K562 (cell line): ENCODE results near the gene PIH1D1.

Source experiments
- BACH1 ChIP-seq: fragments of 200-800 bp; sonication (Bioruptor generic); IDR thresholded peaks from 2 replicates; pipeline ENCODE4 v1.6.1; 2016; ENCODE audit warnings: missing genetic modification characterization, missing compliant biosample characterization
- ETV6 ChIP-seq, 3 experiments: fragments of 150-350 bp in 1 of 3; sonication (generic) in 1 of 3; formaldehyde crosslinking in 1 of 3; IDR thresholded peaks; 2 replicates each; pipeline versions ENCODE4 v1.6.1 to v1.8.0; 2014 to 2022; ENCODE audit warnings: borderline replicate concordance in 2 of 3, low read depth in 2 of 3, antibody characterized with exemption in 1 of 3, low read length in 1 of 3, mild to moderate bottlenecking in 1 of 3, missing genetic modification reagents in 1 of 3
- FUS ChIP-seq: fragments of 200-400 bp; formaldehyde crosslinking; optimal IDR thresholded peaks from 2 replicates; pipeline ENCODE3; 2017; ENCODE audit warnings: low read depth, low read length
- NRF1 ChIP-seq, 2 experiments: fragments of 450-650 bp; IDR thresholded peaks in 1 of 2; conservative IDR thresholded peaks in 1 of 2; 2 replicates each; pipeline ENCODE4 v1.6.1; 2014; ENCODE audit warnings: mild to moderate bottlenecking in 2 of 2
- RAD51 ChIP-seq: fragments of 450-650 bp; IDR thresholded peaks from 2 replicates; pipeline ENCODE4 v1.7.1; 2016; ENCODE audit warnings: low read depth, mild to moderate bottlenecking, borderline replicate concordance
- SIN3B ChIP-seq: fragments of 450-650 bp; IDR thresholded peaks from 2 replicates; pipeline ENCODE4 v1.6.1; 2017; ENCODE audit warnings: low read depth, mild to moderate bottlenecking, moderate library complexity
- ZNF431 ChIP-seq: sonication (generic); formaldehyde crosslinking; IDR thresholded peaks from 2 replicates; pipeline ENCODE4 v1.8.0; 2022; ENCODE audit warnings: mild to moderate bottlenecking, missing genetic modification reagents
- ZNF644 ChIP-seq: fragments of 200-800 bp; sonication (Bioruptor generic); IDR thresholded peaks from 2 replicates; pipeline ENCODE4 v1.6.1; 2016; ENCODE audit warnings: low read depth, missing genetic modification characterization, missing compliant biosample characterization
- TF ChIP-seq, protein P1 (sequence below): fragments of 250-450 bp; sonication (Bioruptor Pico); IDR thresholded peaks from 2 replicates; pipeline ENCODE4 v1.8.0; 2021; ENCODE audit warnings: borderline replicate concordance, mild to moderate bottlenecking, moderate library complexity; ENCODE audit not compliant: poor library complexity, severe bottlenecking
- TF ChIP-seq, protein P2 (sequence below): sonication (generic); formaldehyde crosslinking; IDR thresholded peaks from 2 replicates; pipeline ENCODE4 v1.8.0; 2023; ENCODE audit warnings: missing genetic modification reagents, mild to moderate bottlenecking, borderline replicate concordance
- TF ChIP-seq, protein P3 (sequence below): sonication (generic); formaldehyde crosslinking; IDR thresholded peaks from 2 replicates; pipeline ENCODE4 v1.9.0; 2022; ENCODE audit warnings: mild to moderate bottlenecking, missing genetic modification reagents
- TF ChIP-seq, protein P4 (sequence below), 3 experiments: IDR thresholded peaks in 2 of 3; conservative IDR thresholded peaks in 1 of 3; 2 replicates each; pipeline ENCODE4 v1.5.1; 2011 to 2012; ENCODE audit warnings: low read length in 3 of 3, mild to moderate bottlenecking in 3 of 3, control low read depth in 2 of 3, improper control_type of control experiment in 1 of 3, inconsistent platforms in 1 of 3, low read depth in 1 of 3, mixed read lengths in 1 of 3, moderate library complexity in 1 of 3; ENCODE audit not compliant: insufficient read depth in 2 of 3

DNA sequence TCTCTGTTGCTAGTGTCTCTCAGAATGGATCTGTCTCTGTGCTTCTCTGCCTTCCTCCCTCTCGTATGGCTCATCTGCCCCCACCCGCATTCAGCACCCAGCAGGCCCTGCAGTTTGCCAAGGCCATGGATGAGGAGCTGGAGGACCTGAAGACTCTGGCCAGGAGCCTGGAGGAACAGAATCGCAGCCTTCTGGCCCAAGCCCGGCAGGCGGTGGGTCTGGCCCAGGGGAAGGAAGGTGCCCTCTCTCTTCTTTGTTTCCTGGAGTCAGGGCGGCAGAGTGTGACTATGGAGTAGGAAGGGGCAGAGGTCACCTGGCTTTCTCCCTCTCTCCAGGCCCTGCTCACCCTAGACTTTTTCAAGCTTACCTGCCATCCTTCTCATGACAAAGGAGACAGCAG lies 52.7 kb downstream of the PIH1D1 start:
- TF ChIP-seq SIN3B (no peak), ZNF644 (tag) (no peak), FUS (no peak), BACH1 (no peak), ETV6 (IDR thresholded peaks at IDR 0.05; ENCODE audit: borderline replicate concordance in 1 of 2, low read depth in 2 of 2, low read length in 1 of 2) (no peak), ETV6 (CRISPR knock-in tag; IDR thresholded peaks at IDR 0.05; ENCODE audit: borderline replicate concordance) (no peak), RAD51 (no peak), NRF1 (conservative IDR thresholded peaks at IDR 0.05 in 1 of 2, IDR thresholded peaks at IDR 0.05 in 1 of 2) (no peak), ZNF431 (CRISPR knock-in tag) (no peak)
- TF ChIP-seq, protein P1, sequence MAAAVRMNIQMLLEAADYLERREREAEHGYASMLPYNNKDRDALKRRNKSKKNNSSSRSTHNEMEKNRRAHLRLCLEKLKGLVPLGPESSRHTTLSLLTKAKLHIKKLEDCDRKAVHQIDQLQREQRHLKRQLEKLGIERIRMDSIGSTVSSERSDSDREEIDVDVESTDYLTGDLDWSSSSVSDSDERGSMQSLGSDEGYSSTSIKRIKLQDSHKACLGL (CRISPR knock-in tag), result no peak
- TF ChIP-seq, protein P2, sequence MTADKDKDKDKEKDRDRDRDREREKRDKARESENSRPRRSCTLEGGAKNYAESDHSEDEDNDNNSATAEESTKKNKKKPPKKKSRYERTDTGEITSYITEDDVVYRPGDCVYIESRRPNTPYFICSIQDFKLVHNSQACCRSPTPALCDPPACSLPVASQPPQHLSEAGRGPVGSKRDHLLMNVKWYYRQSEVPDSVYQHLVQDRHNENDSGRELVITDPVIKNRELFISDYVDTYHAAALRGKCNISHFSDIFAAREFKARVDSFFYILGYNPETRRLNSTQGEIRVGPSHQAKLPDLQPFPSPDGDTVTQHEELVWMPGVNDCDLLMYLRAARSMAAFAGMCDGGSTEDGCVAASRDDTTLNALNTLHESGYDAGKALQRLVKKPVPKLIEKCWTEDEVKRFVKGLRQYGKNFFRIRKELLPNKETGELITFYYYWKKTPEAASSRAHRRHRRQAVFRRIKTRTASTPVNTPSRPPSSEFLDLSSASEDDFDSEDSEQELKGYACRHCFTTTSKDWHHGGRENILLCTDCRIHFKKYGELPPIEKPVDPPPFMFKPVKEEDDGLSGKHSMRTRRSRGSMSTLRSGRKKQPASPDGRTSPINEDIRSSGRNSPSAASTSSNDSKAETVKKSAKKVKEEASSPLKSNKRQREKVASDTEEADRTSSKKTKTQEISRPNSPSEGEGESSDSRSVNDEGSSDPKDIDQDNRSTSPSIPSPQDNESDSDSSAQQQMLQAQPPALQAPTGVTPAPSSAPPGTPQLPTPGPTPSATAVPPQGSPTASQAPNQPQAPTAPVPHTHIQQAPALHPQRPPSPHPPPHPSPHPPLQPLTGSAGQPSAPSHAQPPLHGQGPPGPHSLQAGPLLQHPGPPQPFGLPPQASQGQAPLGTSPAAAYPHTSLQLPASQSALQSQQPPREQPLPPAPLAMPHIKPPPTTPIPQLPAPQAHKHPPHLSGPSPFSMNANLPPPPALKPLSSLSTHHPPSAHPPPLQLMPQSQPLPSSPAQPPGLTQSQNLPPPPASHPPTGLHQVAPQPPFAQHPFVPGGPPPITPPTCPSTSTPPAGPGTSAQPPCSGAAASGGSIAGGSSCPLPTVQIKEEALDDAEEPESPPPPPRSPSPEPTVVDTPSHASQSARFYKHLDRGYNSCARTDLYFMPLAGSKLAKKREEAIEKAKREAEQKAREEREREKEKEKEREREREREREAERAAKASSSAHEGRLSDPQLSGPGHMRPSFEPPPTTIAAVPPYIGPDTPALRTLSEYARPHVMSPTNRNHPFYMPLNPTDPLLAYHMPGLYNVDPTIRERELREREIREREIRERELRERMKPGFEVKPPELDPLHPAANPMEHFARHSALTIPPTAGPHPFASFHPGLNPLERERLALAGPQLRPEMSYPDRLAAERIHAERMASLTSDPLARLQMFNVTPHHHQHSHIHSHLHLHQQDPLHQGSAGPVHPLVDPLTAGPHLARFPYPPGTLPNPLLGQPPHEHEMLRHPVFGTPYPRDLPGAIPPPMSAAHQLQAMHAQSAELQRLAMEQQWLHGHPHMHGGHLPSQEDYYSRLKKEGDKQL (CRISPR knock-in tag), result no peak
- TF ChIP-seq, protein P3, sequence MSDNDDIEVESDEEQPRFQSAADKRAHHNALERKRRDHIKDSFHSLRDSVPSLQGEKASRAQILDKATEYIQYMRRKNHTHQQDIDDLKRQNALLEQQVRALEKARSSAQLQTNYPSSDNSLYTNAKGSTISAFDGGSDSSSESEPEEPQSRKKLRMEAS (CRISPR knock-in tag), result no peak
- TF ChIP-seq, protein P4, sequence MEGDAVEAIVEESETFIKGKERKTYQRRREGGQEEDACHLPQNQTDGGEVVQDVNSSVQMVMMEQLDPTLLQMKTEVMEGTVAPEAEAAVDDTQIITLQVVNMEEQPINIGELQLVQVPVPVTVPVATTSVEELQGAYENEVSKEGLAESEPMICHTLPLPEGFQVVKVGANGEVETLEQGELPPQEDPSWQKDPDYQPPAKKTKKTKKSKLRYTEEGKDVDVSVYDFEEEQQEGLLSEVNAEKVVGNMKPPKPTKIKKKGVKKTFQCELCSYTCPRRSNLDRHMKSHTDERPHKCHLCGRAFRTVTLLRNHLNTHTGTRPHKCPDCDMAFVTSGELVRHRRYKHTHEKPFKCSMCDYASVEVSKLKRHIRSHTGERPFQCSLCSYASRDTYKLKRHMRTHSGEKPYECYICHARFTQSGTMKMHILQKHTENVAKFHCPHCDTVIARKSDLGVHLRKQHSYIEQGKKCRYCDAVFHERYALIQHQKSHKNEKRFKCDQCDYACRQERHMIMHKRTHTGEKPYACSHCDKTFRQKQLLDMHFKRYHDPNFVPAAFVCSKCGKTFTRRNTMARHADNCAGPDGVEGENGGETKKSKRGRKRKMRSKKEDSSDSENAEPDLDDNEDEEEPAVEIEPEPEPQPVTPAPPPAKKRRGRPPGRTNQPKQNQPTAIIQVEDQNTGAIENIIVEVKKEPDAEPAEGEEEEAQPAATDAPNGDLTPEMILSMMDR (IDR thresholded peaks at IDR 0.05 in 2 of 3, conservative IDR thresholded peaks at IDR 0.05 in 1 of 3; ENCODE audit: insufficient read depth in 2 of 3, low read depth in 1 of 3, low read length in 3 of 3), result no peak
